HepG2 (cell line): ENCODE results near the gene SORL1-AS1.

Source experiments
- ATAC-seq: fragments of 200-7000 bp; cut with Tn5 transposase; 3 replicates; pipeline ENCODE4 v1.9.1; 2020; ENCODE audit warnings: mild to moderate bottlenecking, moderate library complexity
- BruUV-seq: library from RNA; stranded (reverse); fragments of 400-500 nt; replicated peaks from 2 replicates; lab custom pipeline; 2021; lab: Mats Ljungman, UMichigan
- CTCF ChIA-PET: fragments of 300-600 bp; formaldehyde crosslinking; extraction: SDS; loops from one replicate; lab custom pipeline; 2021; ENCODE audit warnings: low total read pairs, inconsistent platforms, low intra/inter-chr PET ratio; lab: Yijun Ruan, JAX
- POLR2A ChIA-PET: fragments of 350-600 bp; sonication (Branson Sonifier 250); formaldehyde crosslinking; loops from one replicate; lab custom pipeline; 2020; ENCODE audit warnings: antibody characterized with exemption, inconsistent platforms; lab: Yijun Ruan, JAX
- DNase-seq: peaks from one replicate; pipeline ENCODE4 v3.0.0-alpha.2; 2015; ENCODE audit warnings: low spot score
- FAIRE-seq: peaks from 3 replicates; lab custom pipeline; 2011; peaks lifted over from hg19 to GRCh38; lab: Jason Lieb, UNC
- H2AFZ ChIP-seq: one replicate; pipeline ENCODE4 v1.6.1; 2011; ENCODE audit warnings: low read length, inconsistent platforms
- H3K27ac ChIP-seq: fragments of 300-600 bp; 3 replicates; pipeline ENCODE4 v1.8.0; 2011; ENCODE audit warnings: mixed run types, mild to moderate bottlenecking, mixed read lengths, low read length, inconsistent platforms; ENCODE audit not compliant: insufficient read depth; ENCODE audit errors: extremely low read length
- H3K27me3 ChIP-seq, 2 experiments: fragments of 200-600 bp in 1 of 2; 2 replicates in 1 of 2; 3 replicates in 1 of 2; pipeline versions ENCODE4 v1.6.0 to v1.8.0; 2011; ENCODE audit warnings: low read length in 2 of 2, mild to moderate bottlenecking in 2 of 2, moderate library complexity in 2 of 2, inconsistent platforms in 1 of 2; ENCODE audit not compliant: insufficient read depth in 2 of 2, control insufficient read depth in 1 of 2
- H3K36me3 ChIP-seq, 2 experiments: fragments of 200-600 bp in 1 of 2; replicated peaks in 1 of 2; 2 replicates in 1 of 2; 3 replicates in 1 of 2; pipeline versions ENCODE4 v1.5.1 to v1.8.0; 2011; ENCODE audit warnings: low read length in 2 of 2, inconsistent platforms in 1 of 2; ENCODE audit not compliant: insufficient read depth in 2 of 2, control insufficient read depth in 1 of 2
- H3K4me1 ChIP-seq: 2 replicates; pipeline ENCODE4 v1.5.1; 2012; ENCODE audit warnings: low read length, inconsistent platforms; ENCODE audit not compliant: insufficient read depth
- H3K4me2 ChIP-seq: 2 replicates; pipeline ENCODE4 v1.6.0; 2011; ENCODE audit warnings: low read depth, low read length, inconsistent platforms
- H3K4me3 ChIP-seq, 3 experiments: fragments of 200-600 bp in 1 of 3; sonication (generic), shearing (Covaris generic) in 1 of 3; replicated peaks in 1 of 3; 2 replicates each; pipeline ENCODE4 v1.5.1; 2011 to 2016; ENCODE audit warnings: low read length in 3 of 3, inconsistent platforms in 2 of 3, low read depth in 2 of 3, mild to moderate bottlenecking in 2 of 3, control low read depth in 1 of 3, mixed read lengths in 1 of 3; ENCODE audit not compliant: insufficient read depth in 1 of 3
- H3K79me2 ChIP-seq: one replicate; pipeline ENCODE4 v1.6.1; 2011; ENCODE audit warnings: low read length, inconsistent platforms; ENCODE audit not compliant: insufficient read depth
- H3K9ac ChIP-seq: 2 replicates; pipeline ENCODE4 v1.6.0; 2011; ENCODE audit warnings: mild to moderate bottlenecking, low read depth, low read length, inconsistent platforms; ENCODE audit not compliant: insufficient read depth
- H3K9me3 ChIP-seq: 2 replicates; pipeline ENCODE4 v1.5.1; 2012; ENCODE audit warnings: mild to moderate bottlenecking, low read length
- H4K20me1 ChIP-seq: 2 replicates; pipeline ENCODE4 v1.6.0; 2011; ENCODE audit warnings: inconsistent platforms, mild to moderate bottlenecking, low read length, moderate library complexity; ENCODE audit not compliant: insufficient read depth
- KDM3A ChIP-seq: IDR thresholded peaks from 2 replicates; pipeline ENCODE4 v1.6.1; 2018; ENCODE audit warnings: low read depth, missing compliant biosample characterization
- NAIF1 ChIP-seq: sonication (generic); formaldehyde crosslinking; IDR thresholded peaks from 2 replicates; pipeline ENCODE4 v1.5.0; 2020; ENCODE audit warnings: mild to moderate bottlenecking, missing genetic modification reagents, borderline replicate concordance
- NCOR1 ChIP-seq: fragments of 200-600 bp; sonication (generic); IDR thresholded peaks from 2 replicates; pipeline ENCODE4 v1.7.0; 2017; ENCODE audit warnings: antibody characterized with exemption, low read length, borderline replicate concordance
- ZBTB38 ChIP-seq: sonication (generic); formaldehyde crosslinking; IDR thresholded peaks from 2 replicates; pipeline ENCODE4 v1.5.1; 2020; ENCODE audit warnings: mild to moderate bottlenecking, missing genetic modification reagents
- ZFP62 ChIP-seq: sonication (generic); formaldehyde crosslinking; IDR thresholded peaks from 2 replicates; pipeline ENCODE4 v1.4.0; 2020; ENCODE audit warnings: missing genetic modification reagents
- ZNF143 ChIP-seq: sonication (generic); formaldehyde crosslinking; IDR thresholded peaks from 2 replicates; pipeline ENCODE4 v1.4.0; 2020; ENCODE audit warnings: missing genetic modification reagents
- WGBS: methylation state at CpG from one replicate; pipeline ENCODE4 v1.1.6; 2017; ENCODE audit warnings: low lambda C conversion rate; 5-methylcytosine and 5-hydroxymethylcytosine counted together
- in situ Hi-C: cut with HindIII; loops from 2 replicates; pipeline ENCODE4 v1.10.0; 2017; ENCODE audit warnings: low pct_unique_long_range_greater_than_20kb; ENCODE audit not compliant: extremely low pct_ligation_motif_present
- intact Hi-C: fragments of 100-400 bp; cut with micrococcal nuclease; formaldehyde crosslinking; loops from one replicate; pipeline ENCODE4 v1.10.0; 2022; ENCODE audit not compliant: unreplicated experiment
- TF ChIP-seq, protein P1 (sequence below): sonication (generic); formaldehyde crosslinking; IDR thresholded peaks from 2 replicates; pipeline ENCODE4 v1.8.0; 2022; ENCODE audit warnings: mild to moderate bottlenecking, missing genetic modification reagents
- TF ChIP-seq, protein P2 (sequence below), 2 experiments: IDR thresholded peaks; 2 replicates each; pipeline ENCODE4 v1.6.1; 2011 to 2012; ENCODE audit warnings: low read length in 2 of 2, borderline replicate concordance in 1 of 2, low read depth in 1 of 2, mild to moderate bottlenecking in 1 of 2, moderate library complexity in 1 of 2
- TF ChIP-seq, protein P3 (sequence below): sonication (generic); formaldehyde crosslinking; IDR thresholded peaks from 2 replicates; pipeline ENCODE4 v1.4.0; 2020; ENCODE audit warnings: missing genetic modification reagents, mild to moderate bottlenecking, borderline replicate concordance
- TF ChIP-seq, protein P4 (sequence below): sonication (generic); formaldehyde crosslinking; IDR thresholded peaks from 2 replicates; pipeline ENCODE4 v1.4.0; 2020; ENCODE audit warnings: mild to moderate bottlenecking, missing genetic modification reagents

SORL1-AS1 gene

DNA sequence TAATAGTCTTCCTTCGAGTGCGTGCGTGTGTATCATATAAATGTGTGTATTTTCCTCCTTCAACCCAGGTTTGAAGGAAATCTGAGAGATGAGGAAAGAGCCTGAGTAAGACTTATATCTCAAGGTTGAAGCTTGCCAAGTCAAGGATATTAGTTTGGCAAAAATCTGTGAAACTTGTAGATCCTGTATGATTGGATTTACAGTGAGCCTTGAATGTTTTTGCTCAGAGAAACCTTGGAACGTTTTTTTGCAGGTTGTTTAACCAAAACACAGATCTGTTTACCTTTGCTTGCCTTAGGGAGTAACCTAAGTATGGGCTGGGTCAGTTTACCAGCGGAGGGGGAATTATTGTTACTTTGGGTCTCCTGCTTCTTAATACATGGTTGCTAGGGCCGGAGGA lies 35.9 kb upstream of the SORL1-AS1 start:
- Histone ChIP-seq H4K20me1 (0 out of 2 replicates have a peak, but pooled peaks cover 6% of the 10 kb centered on the region), H3K9ac (no peak overlapping the region), H3K4me2 (no peak overlapping the region), H3K27ac (no peak overlapping the region), H3K36me3 (peaks cover 37 to 78% of the 10 kb centered on the region in 2 experiments), H3K4me3 (no peak overlapping the region), H3K4me1 (no peaks in the 10 kb centered on the region), H3K9me3 (no peaks in the 10 kb centered on the region), H3K27me3 (no peaks in the 10 kb centered on the region), H3K79me2 (no peaks in the 10 kb centered on the region), H2AFZ (no peak overlapping the region)
- no peak for FAIRE-seq
- BruUV-seq, result no TSS peak
- ATAC-seq, result no peak
- ChIA-PET POLR2A (no interaction called here), CTCF (no interaction called here)
- TF ChIP-seq ZNF143 (CRISPR knock-in tag) (no peak), KDM3A (CRISPR knock-in tag) (no peak), ZFP62 (CRISPR knock-in tag) (no peak), NCOR1 (no peak), ZBTB38 (CRISPR knock-in tag) (no peak), NAIF1 (CRISPR knock-in tag) (no peak)
- TF ChIP-seq, protein P1, sequence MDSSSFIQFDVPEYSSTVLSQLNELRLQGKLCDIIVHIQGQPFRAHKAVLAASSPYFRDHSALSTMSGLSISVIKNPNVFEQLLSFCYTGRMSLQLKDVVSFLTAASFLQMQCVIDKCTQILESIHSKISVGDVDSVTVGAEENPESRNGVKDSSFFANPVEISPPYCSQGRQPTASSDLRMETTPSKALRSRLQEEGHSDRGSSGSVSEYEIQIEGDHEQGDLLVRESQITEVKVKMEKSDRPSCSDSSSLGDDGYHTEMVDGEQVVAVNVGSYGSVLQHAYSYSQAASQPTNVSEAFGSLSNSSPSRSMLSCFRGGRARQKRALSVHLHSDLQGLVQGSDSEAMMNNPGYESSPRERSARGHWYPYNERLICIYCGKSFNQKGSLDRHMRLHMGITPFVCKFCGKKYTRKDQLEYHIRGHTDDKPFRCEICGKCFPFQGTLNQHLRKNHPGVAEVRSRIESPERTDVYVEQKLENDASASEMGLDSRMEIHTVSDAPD, result no peak
- TF ChIP-seq, protein P2, sequence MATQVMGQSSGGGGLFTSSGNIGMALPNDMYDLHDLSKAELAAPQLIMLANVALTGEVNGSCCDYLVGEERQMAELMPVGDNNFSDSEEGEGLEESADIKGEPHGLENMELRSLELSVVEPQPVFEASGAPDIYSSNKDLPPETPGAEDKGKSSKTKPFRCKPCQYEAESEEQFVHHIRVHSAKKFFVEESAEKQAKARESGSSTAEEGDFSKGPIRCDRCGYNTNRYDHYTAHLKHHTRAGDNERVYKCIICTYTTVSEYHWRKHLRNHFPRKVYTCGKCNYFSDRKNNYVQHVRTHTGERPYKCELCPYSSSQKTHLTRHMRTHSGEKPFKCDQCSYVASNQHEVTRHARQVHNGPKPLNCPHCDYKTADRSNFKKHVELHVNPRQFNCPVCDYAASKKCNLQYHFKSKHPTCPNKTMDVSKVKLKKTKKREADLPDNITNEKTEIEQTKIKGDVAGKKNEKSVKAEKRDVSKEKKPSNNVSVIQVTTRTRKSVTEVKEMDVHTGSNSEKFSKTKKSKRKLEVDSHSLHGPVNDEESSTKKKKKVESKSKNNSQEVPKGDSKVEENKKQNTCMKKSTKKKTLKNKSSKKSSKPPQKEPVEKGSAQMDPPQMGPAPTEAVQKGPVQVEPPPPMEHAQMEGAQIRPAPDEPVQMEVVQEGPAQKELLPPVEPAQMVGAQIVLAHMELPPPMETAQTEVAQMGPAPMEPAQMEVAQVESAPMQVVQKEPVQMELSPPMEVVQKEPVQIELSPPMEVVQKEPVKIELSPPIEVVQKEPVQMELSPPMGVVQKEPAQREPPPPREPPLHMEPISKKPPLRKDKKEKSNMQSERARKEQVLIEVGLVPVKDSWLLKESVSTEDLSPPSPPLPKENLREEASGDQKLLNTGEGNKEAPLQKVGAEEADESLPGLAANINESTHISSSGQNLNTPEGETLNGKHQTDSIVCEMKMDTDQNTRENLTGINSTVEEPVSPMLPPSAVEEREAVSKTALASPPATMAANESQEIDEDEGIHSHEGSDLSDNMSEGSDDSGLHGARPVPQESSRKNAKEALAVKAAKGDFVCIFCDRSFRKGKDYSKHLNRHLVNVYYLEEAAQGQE (IDR thresholded peaks at IDR 0.05; ENCODE audit: borderline replicate concordance in 1 of 2, low read depth in 1 of 2, low read length in 2 of 2), result no peak
- TF ChIP-seq, protein P3, sequence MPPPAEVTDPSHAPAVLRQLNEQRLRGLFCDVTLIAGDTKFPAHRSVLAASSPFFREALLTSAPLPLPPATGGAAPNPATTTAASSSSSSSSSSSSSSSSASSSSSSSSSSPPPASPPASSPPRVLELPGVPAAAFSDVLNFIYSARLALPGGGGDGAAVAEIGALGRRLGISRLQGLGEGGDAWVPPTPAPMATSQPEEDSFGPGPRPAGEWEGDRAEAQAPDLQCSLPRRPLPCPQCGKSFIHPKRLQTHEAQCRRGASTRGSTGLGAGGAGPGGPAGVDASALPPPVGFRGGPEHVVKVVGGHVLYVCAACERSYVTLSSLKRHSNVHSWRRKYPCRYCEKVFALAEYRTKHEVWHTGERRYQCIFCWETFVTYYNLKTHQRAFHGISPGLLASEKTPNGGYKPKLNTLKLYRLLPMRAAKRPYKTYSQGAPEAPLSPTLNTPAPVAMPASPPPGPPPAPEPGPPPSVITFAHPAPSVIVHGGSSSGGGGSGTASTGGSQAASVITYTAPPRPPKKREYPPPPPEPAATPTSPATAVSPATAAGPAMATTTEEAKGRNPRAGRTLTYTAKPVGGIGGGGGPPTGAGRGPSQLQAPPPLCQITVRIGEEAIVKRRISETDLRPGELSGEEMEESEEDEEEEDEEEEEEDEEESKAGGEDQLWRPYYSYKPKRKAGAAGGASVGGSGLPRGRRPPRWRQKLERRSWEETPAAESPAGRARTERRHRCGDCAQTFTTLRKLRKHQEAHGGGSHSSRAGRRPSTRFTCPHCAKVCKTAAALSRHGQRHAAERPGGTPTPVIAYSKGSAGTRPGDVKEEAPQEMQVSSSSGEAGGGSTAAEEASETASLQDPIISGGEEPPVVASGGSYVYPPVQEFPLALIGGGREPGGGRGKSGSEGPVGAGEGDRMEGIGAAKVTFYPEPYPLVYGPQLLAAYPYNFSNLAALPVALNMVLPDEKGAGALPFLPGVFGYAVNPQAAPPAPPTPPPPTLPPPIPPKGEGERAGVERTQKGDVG, result no peak
- TF ChIP-seq, protein P4, sequence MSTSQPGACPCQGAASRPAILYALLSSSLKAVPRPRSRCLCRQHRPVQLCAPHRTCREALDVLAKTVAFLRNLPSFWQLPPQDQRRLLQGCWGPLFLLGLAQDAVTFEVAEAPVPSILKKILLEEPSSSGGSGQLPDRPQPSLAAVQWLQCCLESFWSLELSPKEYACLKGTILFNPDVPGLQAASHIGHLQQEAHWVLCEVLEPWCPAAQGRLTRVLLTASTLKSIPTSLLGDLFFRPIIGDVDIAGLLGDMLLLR (CRISPR knock-in tag), result no peak
- intact Hi-C loops (no loop called here), in situ Hi-C loops (no loop called here)
- DNase-seq, result no peak
- WGBS, result 83% methylated on average over 6 of the region's 6 CpGs
